Mesothelial cell of epicardium (in vitro differentiated cells): Measurements from ENCODE around the gene NSRP1. TPM values are rescaled to one million over a fixed set of nuclear protein-coding genes. Genes with fewer than 3 reads are reported as not detected.

Source experiments
- DNase-seq, 2 experiments: peaks; one replicate each; pipeline ENCODE4 v3.0.0; 2021; ENCODE audit warnings: low spot score in 2 of 2; ENCODE audit not compliant: unreplicated experiment in 2 of 2
- H3K27ac Mint-ChIP-seq: 2 replicates; pipeline ENCODE4 v1.8.0; 2021; ENCODE audit warnings: mixed read lengths
- H3K27me3 Mint-ChIP-seq: 2 replicates; pipeline ENCODE4 v1.8.0; 2021; ENCODE audit warnings: low read depth, mixed read lengths
- H3K36me3 Mint-ChIP-seq: 2 replicates; pipeline ENCODE4 v1.8.0; 2021; ENCODE audit warnings: mixed read lengths
- H3K4me1 Mint-ChIP-seq: 2 replicates; pipeline ENCODE4 v1.8.0; 2021; ENCODE audit warnings: mixed read lengths
- H3K4me3 Mint-ChIP-seq: 2 replicates; pipeline ENCODE4 v1.8.0; 2021; ENCODE audit warnings: mild to moderate bottlenecking, moderate library complexity, mixed read lengths
- H3K9me3 Mint-ChIP-seq: 2 replicates; pipeline ENCODE4 v1.8.0; 2021; ENCODE audit warnings: mixed read lengths
- total RNA-seq: library from RNA; stranded (reverse); gene quantifications from 3 replicates; pipeline ENCODE4 v1.2.1, GENCODE V29; 2021
- TF ChIP-seq, protein P1 (sequence below): fragments of 200-600 bp; sonication (generic); IDR thresholded peaks from one replicate; pipeline ENCODE4 v1.5.0; 2021; ENCODE audit warnings: antibody characterized with exemption; ENCODE audit not compliant: unreplicated experiment

The NSRP1 gene
- total RNA-seq, 1 donor from 2014 or later = 32.7 TPM

DNA sequence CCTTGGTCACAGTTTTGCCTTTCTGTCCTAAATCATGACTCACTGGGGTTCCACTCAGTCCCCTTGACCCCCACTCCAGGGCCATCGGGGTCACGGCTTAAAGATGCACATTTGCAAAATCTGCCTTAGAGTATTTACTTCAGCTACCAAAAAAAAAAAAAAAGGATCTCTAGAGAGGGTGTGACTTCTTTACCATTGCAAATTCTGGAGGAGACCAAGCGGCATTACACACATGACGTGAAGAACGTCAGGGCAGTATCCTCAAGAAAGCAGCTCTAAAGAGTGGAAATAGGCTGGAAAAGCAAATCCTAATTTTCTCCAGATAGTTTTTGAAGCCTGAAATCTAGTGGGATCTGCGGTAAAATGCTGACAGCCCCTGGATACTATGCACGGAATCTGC, 93.3 kb downstream of the NSRP1 start:
- Mint-ChIP-seq H3K4me3 (no peak overlapping the region), H3K27me3 (peaks cover 5% of the 10 kb centered on the region), H3K36me3 (no peaks in the 10 kb centered on the region), H3K27ac (no peak overlapping the region), H3K9me3 (no peaks in the 10 kb centered on the region), H3K4me1 (no peaks in the 10 kb centered on the region)
- DNase-seq = no peak
- TF ChIP-seq, protein P1, sequence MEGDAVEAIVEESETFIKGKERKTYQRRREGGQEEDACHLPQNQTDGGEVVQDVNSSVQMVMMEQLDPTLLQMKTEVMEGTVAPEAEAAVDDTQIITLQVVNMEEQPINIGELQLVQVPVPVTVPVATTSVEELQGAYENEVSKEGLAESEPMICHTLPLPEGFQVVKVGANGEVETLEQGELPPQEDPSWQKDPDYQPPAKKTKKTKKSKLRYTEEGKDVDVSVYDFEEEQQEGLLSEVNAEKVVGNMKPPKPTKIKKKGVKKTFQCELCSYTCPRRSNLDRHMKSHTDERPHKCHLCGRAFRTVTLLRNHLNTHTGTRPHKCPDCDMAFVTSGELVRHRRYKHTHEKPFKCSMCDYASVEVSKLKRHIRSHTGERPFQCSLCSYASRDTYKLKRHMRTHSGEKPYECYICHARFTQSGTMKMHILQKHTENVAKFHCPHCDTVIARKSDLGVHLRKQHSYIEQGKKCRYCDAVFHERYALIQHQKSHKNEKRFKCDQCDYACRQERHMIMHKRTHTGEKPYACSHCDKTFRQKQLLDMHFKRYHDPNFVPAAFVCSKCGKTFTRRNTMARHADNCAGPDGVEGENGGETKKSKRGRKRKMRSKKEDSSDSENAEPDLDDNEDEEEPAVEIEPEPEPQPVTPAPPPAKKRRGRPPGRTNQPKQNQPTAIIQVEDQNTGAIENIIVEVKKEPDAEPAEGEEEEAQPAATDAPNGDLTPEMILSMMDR = no peak

DNA sequence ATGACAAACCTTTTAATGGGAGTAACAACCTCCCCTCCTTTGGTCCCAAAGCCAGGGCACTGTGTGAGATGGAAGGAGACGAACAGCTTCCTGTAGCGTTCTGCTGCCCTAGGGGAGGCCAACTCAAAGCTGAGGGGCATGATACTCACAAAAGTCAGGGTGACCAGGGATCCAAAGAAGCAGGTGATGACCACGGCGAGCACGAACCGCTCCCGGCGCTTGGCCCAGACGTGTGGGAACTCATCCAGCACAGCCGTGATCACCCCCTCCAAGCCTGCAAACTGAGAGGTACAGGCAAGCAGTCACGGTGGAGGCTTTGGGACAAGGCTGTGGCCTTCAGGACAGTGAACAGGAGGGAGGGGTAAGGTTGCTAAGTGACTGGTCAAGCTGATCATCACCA, 93.8 kb downstream of the NSRP1 start:
- H3K9me3 Mint-ChIP-seq = no peaks in the 10 kb centered on the region
- no peak for DNase-seq
- H3K4me1 Mint-ChIP-seq = no peaks in the 10 kb centered on the region
- H3K27ac Mint-ChIP-seq = no peak overlapping the region
- TF ChIP-seq, protein P1 = no peak
- H3K27me3 Mint-ChIP-seq = peaks cover 5% of the 10 kb centered on the region
- no peaks in the 10 kb centered on the region for H3K36me3 Mint-ChIP-seq
- no peak overlapping the region for H3K4me3 Mint-ChIP-seq

DNA sequence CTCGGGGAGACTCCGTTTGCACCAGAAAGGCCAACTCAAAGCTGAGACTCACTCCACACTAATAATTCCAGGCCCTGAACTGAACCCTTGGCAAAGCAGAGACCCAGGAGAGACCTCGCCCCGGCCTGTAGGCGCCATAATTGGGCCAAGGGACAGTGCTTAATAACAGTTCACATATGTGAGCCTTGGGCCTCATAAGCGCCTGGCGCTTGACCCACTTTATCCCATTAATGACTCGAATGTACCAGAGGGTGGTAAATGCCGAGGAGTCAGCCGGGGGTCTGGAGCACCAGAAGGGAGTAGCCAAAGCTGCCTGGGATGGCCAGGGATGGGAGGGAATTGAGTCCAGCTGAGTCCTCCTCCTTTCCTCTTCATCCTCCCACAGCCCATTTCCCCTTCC, 94.3 kb downstream of the NSRP1 start:
- H3K4me3 Mint-ChIP-seq = no peak overlapping the region
- H3K9me3 Mint-ChIP-seq = no peaks in the 10 kb centered on the region
- peaks cover 5% of the 10 kb centered on the region for H3K27me3 Mint-ChIP-seq
- DNase-seq = no peak
- TF ChIP-seq, protein P1 = no peak
- no peak overlapping the region for H3K27ac Mint-ChIP-seq
- no peaks in the 10 kb centered on the region for H3K4me1 Mint-ChIP-seq
- H3K36me3 Mint-ChIP-seq = no peaks in the 10 kb centered on the region

DNA sequence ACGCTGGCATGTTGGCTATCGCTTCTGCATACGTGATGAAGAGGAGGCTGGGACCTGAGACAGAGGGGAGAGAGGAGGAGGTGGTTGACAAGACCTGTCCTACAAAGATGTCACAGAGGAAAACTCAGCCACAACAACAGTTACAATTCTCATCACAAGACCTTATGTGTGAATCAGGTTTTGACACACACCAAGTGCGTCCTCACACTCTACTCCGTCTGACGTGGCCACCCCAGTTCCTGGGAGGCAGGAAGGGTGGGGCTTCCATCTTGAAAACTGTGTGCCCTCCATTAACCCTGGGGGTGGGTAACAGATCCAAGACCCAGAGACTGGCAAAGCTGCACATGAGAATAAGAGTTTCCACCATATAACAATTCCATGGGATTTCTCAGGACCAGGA, 94.8 kb downstream of the NSRP1 start:
- DNase-seq = no peak
- Mint-ChIP-seq H3K4me3 (no peak overlapping the region), H3K27me3 (peaks cover 5% of the 10 kb centered on the region), H3K27ac (no peak overlapping the region), H3K4me1 (no peaks in the 10 kb centered on the region), H3K36me3 (no peaks in the 10 kb centered on the region), H3K9me3 (no peaks in the 10 kb centered on the region)
- TF ChIP-seq, protein P1 = no peak

DNA sequence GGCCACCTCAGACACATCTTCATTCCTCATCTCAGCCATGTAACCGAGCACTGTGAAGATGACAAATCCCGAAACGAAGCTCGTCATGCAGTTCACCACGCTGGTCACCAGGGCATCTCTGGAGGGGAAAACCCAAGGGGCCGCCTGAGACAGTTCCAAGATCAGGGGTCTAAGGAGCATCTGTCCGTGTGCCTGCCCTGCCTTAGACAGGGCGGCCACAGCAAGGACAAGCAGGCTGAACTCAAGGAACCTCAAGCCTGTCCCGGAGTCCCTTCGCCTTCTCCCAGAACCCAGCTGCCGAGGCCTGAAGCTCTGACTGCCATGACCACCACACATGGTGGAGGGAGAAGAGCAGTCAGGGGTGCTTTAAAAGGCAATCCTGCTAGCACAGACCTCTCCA, 96.1 kb downstream of the NSRP1 start:
- Mint-ChIP-seq H3K9me3 (no peaks in the 10 kb centered on the region), H3K4me3 (no peak overlapping the region), H3K36me3 (no peaks in the 10 kb centered on the region), H3K27me3 (peaks cover 3% of the 10 kb centered on the region), H3K27ac (no peak overlapping the region), H3K4me1 (no peaks in the 10 kb centered on the region)
- no peak for DNase-seq
- TF ChIP-seq, protein P1 = no peak

DNA sequence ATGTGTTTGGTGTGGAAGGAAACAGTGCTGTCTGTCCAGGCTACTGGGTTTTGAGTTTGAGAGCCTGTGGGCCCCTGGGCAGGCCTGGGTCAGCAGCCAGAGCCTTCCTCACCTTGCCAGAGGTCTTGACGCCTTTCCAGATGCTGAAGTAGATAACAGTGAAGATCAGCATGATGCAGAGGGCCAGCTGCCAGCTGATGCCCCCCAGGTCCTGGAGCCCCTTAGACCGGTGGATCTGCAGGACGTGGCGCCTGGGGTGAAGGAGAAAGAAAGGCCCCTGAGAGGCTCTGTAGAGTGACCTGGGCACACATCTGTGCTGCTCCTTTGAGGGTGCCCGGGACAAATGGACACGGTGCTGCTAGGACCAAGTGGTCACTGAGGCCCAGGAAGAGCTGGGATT, 100.4 kb downstream of the NSRP1 start:
- TF ChIP-seq, protein P1 = no peak
- H3K4me1 Mint-ChIP-seq = no peaks in the 10 kb centered on the region
- no peak for DNase-seq
- H3K36me3 Mint-ChIP-seq = no peaks in the 10 kb centered on the region
- H3K27me3 Mint-ChIP-seq = no peaks in the 10 kb centered on the region
- no peak overlapping the region for H3K4me3 Mint-ChIP-seq
- H3K27ac Mint-ChIP-seq = no peak overlapping the region
- H3K9me3 Mint-ChIP-seq = no peaks in the 10 kb centered on the region
